Stimulated activated effector memory CD8-positive, alpha-beta T cell treated with anti-CD3 and anti-CD28 coated beads, Interleukin-12 subunit alpha, Interleukin-12 subunit beta, amount 100 ng/mL, for 72 hours (primary cell): ENCODE measurements around the gene CFAP58.

ENCODE experiments used
- ATAC-seq: fragments of 150-1000 bp; cut with Tn5 transposase; 2 replicates; pipeline ENCODE4 v1.10.0; 2021
- DNase-seq, 2 donors: peaks; one replicate each; pipeline ENCODE4 v3.0.0; 2021 to 2022; ENCODE audit warnings: low spot score in 2 of 2
- H3K27ac Mint-ChIP-seq: one replicate; pipeline ENCODE4 v1.8.0; 2022; ENCODE audit warnings: mild to moderate bottlenecking, mixed read lengths
- H3K36me3 Mint-ChIP-seq: one replicate; pipeline ENCODE4 v1.8.0; 2022; ENCODE audit warnings: mild to moderate bottlenecking, mixed read lengths
- H3K4me1 Mint-ChIP-seq: one replicate; pipeline ENCODE4 v1.8.0; 2022; ENCODE audit warnings: mixed read lengths
- H3K4me3 Mint-ChIP-seq: one replicate; pipeline ENCODE4 v1.8.0; 2022; ENCODE audit warnings: mild to moderate bottlenecking, mixed read lengths
- H3K9me3 Mint-ChIP-seq: one replicate; pipeline ENCODE4 v1.8.0; 2022; ENCODE audit warnings: mixed read lengths

The CFAP58 gene

GRCh38 chr10:104416851-104417250 lies 63.2 kb downstream of the CFAP58 start:
- ATAC-seq, result no peak
- H3K9me3 Mint-ChIP-seq, result no peaks in the 10 kb centered on the region
- H3K27ac Mint-ChIP-seq, result no peak overlapping the region
- H3K4me1 Mint-ChIP-seq, result peaks cover 6% of the 10 kb centered on the region
- H3K4me3 Mint-ChIP-seq, result no peak overlapping the region
- no peaks in the 10 kb centered on the region for H3K36me3 Mint-ChIP-seq
- no peak for DNase-seq

GRCh38 chr10:104417637-104418292 lies 64.1 kb downstream of the CFAP58 start:
- DNase-seq, result no peak
- H3K27ac Mint-ChIP-seq, result no peak overlapping the region

GRCh38 chr10:104424719-104425118 lies 71.1 kb downstream of the CFAP58 start:
- H3K9me3 Mint-ChIP-seq, result no peaks in the 10 kb centered on the region
- H3K27ac Mint-ChIP-seq, result no peak overlapping the region
- H3K4me1 Mint-ChIP-seq, result peaks cover 10% of the 10 kb centered on the region
- peak; percentile 88 for ATAC-seq
- no peaks in the 10 kb centered on the region for H3K36me3 Mint-ChIP-seq
- DNase-seq, result peak in 1 of 2 donors; percentile 54
- no peak overlapping the region for H3K4me3 Mint-ChIP-seq

More at GRCh38 chr10:104417637-104418292, 64.1 kb downstream of the CFAP58 start:
- peaks cover 6% of the 10 kb centered on the region for H3K4me1 Mint-ChIP-seq
- H3K36me3 Mint-ChIP-seq, result no peaks in the 10 kb centered on the region
- no peak overlapping the region for H3K4me3 Mint-ChIP-seq
- ATAC-seq, result no peak
- H3K9me3 Mint-ChIP-seq, result no peaks in the 10 kb centered on the region

- H3K27ac Mint-ChIP-seq, result no peak overlapping the region
- ATAC-seq, result no peak
- H3K4me3 Mint-ChIP-seq, result no peak overlapping the region
- H3K9me3 Mint-ChIP-seq, result no peaks in the 10 kb centered on the region
- H3K36me3 Mint-ChIP-seq, result no peaks in the 10 kb centered on the region
- no peak for DNase-seq
- peaks cover 10% of the 10 kb centered on the region for H3K4me1 Mint-ChIP-seq
Measured at GRCh38 chr10:104427989-104428388, 74.4 kb downstream of the CFAP58 start.

- DNase-seq (no peak), ATAC-seq (no peak)
- Mint-ChIP-seq H3K9me3 (no peaks in the 10 kb centered on the region), H3K36me3 (no peaks in the 10 kb centered on the region), H3K4me3 (no peak overlapping the region), H3K4me1 (peaks cover 4% of the 10 kb centered on the region), H3K27ac (no peak overlapping the region)
Measured at GRCh38 chr10:104429846-104430245, 76.2 kb downstream of the CFAP58 start.

- Mint-ChIP-seq H3K4me3 (no peak overlapping the region), H3K36me3 (no peaks in the 10 kb centered on the region), H3K9me3 (no peaks in the 10 kb centered on the region), H3K4me1 (no peaks in the 10 kb centered on the region), H3K27ac (no peak overlapping the region)
- no peak for ATAC-seq
- DNase-seq, result no peak
Measured at GRCh38 chr10:104430360-104430759, 76.7 kb downstream of the CFAP58 start.

GRCh38 chr10:104433669-104434068 lies 80.0 kb downstream of the CFAP58 start:
- no peak overlapping the region for H3K27ac Mint-ChIP-seq
- no peaks in the 10 kb centered on the region for H3K4me1 Mint-ChIP-seq
- ATAC-seq, result no peak
- H3K4me3 Mint-ChIP-seq, result no peak overlapping the region
- H3K36me3 Mint-ChIP-seq, result no peaks in the 10 kb centered on the region
- no peak for DNase-seq
- H3K9me3 Mint-ChIP-seq, result no peaks in the 10 kb centered on the region

- Mint-ChIP-seq H3K9me3 (no peaks in the 10 kb centered on the region), H3K36me3 (no peaks in the 10 kb centered on the region), H3K4me3 (no peak overlapping the region), H3K27ac (no peak overlapping the region), H3K4me1 (no peaks in the 10 kb centered on the region)
- ATAC-seq (no peak), DNase-seq (no peak)
Measured at GRCh38 chr10:104434601-104435000, 81.0 kb downstream of the CFAP58 start.

GRCh38 chr10:104435822-104436221 lies 82.2 kb downstream of the CFAP58 start:
- ATAC-seq (no peak), DNase-seq (no peak)
- no peaks in the 10 kb centered on the region for H3K9me3 Mint-ChIP-seq
- no peaks in the 10 kb centered on the region for H3K36me3 Mint-ChIP-seq
- no peaks in the 10 kb centered on the region for H3K4me1 Mint-ChIP-seq
- H3K4me3 Mint-ChIP-seq, result no peak overlapping the region
- H3K27ac Mint-ChIP-seq, result no peak overlapping the region

GRCh38 chr10:104437226-104437625 lies 83.6 kb downstream of the CFAP58 start:
- Mint-ChIP-seq H3K36me3 (no peaks in the 10 kb centered on the region), H3K4me3 (no peak overlapping the region), H3K9me3 (no peaks in the 10 kb centered on the region), H3K4me1 (no peaks in the 10 kb centered on the region), H3K27ac (no peak overlapping the region)
- DNase-seq (no peak), ATAC-seq (no peak)

- H3K27ac Mint-ChIP-seq, result no peak overlapping the region
- ATAC-seq (no peak), DNase-seq (no peak)
- no peak overlapping the region for H3K4me3 Mint-ChIP-seq
- no peaks in the 10 kb centered on the region for H3K4me1 Mint-ChIP-seq
- no peaks in the 10 kb centered on the region for H3K36me3 Mint-ChIP-seq
- H3K9me3 Mint-ChIP-seq, result no peaks in the 10 kb centered on the region
Measured at GRCh38 chr10:104440221-104440620, 86.6 kb downstream of the CFAP58 start.

- Mint-ChIP-seq H3K4me3 (no peak overlapping the region), H3K36me3 (no peaks in the 10 kb centered on the region), H3K4me1 (no peaks in the 10 kb centered on the region), H3K9me3 (no peaks in the 10 kb centered on the region), H3K27ac (no peak overlapping the region)
- peak; percentile 53 for ATAC-seq
- DNase-seq, result no peak
Measured at GRCh38 chr10:104441329-104442000, 87.8 kb downstream of the CFAP58 start.

- ATAC-seq, result peak; percentile 51
- no peaks in the 10 kb centered on the region for H3K9me3 Mint-ChIP-seq
Measured at GRCh38 chr10:104445359-104445758, 91.7 kb downstream of the CFAP58 start.

GRCh38 chr10:104446151-104446550 lies 92.5 kb downstream of the CFAP58 start:
- Mint-ChIP-seq H3K27ac (no peak overlapping the region), H3K4me1 (no peaks in the 10 kb centered on the region), H3K4me3 (no peak overlapping the region), H3K36me3 (no peaks in the 10 kb centered on the region), H3K9me3 (no peaks in the 10 kb centered on the region)
- DNase-seq (no peak), ATAC-seq (no peak)

More at GRCh38 chr10:104445359-104445758, 91.7 kb downstream of the CFAP58 start:
- Mint-ChIP-seq H3K27ac (no peak overlapping the region), H3K4me1 (no peaks in the 10 kb centered on the region), H3K4me3 (no peak overlapping the region), H3K36me3 (no peaks in the 10 kb centered on the region)
- DNase-seq, result no peak

- DNase-seq (no peak), ATAC-seq (no peak)
- H3K9me3 Mint-ChIP-seq, result no peaks in the 10 kb centered on the region
- no peak overlapping the region for H3K27ac Mint-ChIP-seq
- no peaks in the 10 kb centered on the region for H3K36me3 Mint-ChIP-seq
- H3K4me1 Mint-ChIP-seq, result no peaks in the 10 kb centered on the region
- no peak overlapping the region for H3K4me3 Mint-ChIP-seq
Measured at GRCh38 chr10:104447331-104447730, 93.7 kb downstream of the CFAP58 start.

GRCh38 chr10:104447906-104448305 lies 94.3 kb downstream of the CFAP58 start:
- no peak for ATAC-seq
- Mint-ChIP-seq H3K9me3 (no peaks in the 10 kb centered on the region), H3K4me3 (no peak overlapping the region), H3K4me1 (no peaks in the 10 kb centered on the region), H3K36me3 (no peaks in the 10 kb centered on the region), H3K27ac (no peak overlapping the region)
- DNase-seq, result no peak
